PC-3 (cell line): ENCODE results near the gene NTRK2. TPM values are rescaled to one million over a fixed set of nuclear protein-coding genes. Genes with fewer than 3 reads are reported as not detected.

ENCODE experiments used
- ATAC-seq: fragments of 200-7000 bp; cut with Tn5 transposase; 2 replicates; pipeline ENCODE4 v1.9.1; 2020; ENCODE audit warnings: mild to moderate bottlenecking, moderate library complexity
- BruUV-seq: library from RNA; stranded (reverse); fragments of 400-500 nt; replicated peaks from 2 replicates; lab custom pipeline; 2021; lab: Mats Ljungman, UMichigan
- CTCF ChIA-PET: fragments of 300-600 bp; sonication (Branson Sonifier 250); formaldehyde crosslinking; loops from one replicate; lab custom pipeline; 2022; ENCODE audit warnings: antibody characterized with exemption; lab: Charles Lee
- POLR2A ChIA-PET: fragments of 300-600 bp; sonication (Branson Sonifier 250); formaldehyde crosslinking; loops from one replicate; lab custom pipeline; 2022; ENCODE audit warnings: antibody characterized with exemption; ENCODE audit not compliant: unreplicated experiment; lab: Charles Lee
- DNase-seq: peaks from one replicate; pipeline ENCODE4 v3.0.0-alpha.2; 2015
- H2AFZ ChIP-seq: fragments of 300-600 bp; sonication (generic); 2 replicates; pipeline ENCODE4 v1.6.0; 2016; ENCODE audit warnings: antibody characterized with exemption, low read length
- H3F3A ChIP-seq: fragments of 300-600 bp; sonication (generic); one replicate; pipeline ENCODE4 v1.6.0; 2017; ENCODE audit warnings: antibody characterized with exemption, low read length, control low read depth, mild to moderate bottlenecking; ENCODE audit not compliant: unreplicated experiment
- H3K27ac ChIP-seq: fragments of 300-600 bp; sonication (generic); 2 replicates; pipeline ENCODE4 v1.5.1; 2016; ENCODE audit warnings: mild to moderate bottlenecking, low read length
- H3K27me3 ChIP-seq: fragments of 300-600 bp; sonication (generic); 2 replicates; pipeline ENCODE4 v1.6.1; 2016; ENCODE audit warnings: low read length, mixed read lengths
- H3K36me3 ChIP-seq: fragments of 300-600 bp; sonication (generic); 2 replicates; pipeline ENCODE4 v1.6.1; 2016; ENCODE audit warnings: low read depth, mixed run types, low read length, mixed read lengths
- H3K4me1 ChIP-seq: fragments of 300-600 bp; sonication (generic); 2 replicates; pipeline ENCODE4 v1.5.1; 2016; ENCODE audit warnings: low read length; ENCODE audit not compliant: insufficient read depth
- H3K4me2 ChIP-seq: fragments of 300-600 bp; sonication (generic); 2 replicates; pipeline ENCODE4 v1.6.0; 2016; ENCODE audit warnings: low read length
- H3K4me3 ChIP-seq: fragments of 300-600 bp; sonication (generic); 2 replicates; pipeline ENCODE4 v1.5.1; 2016; ENCODE audit warnings: mild to moderate bottlenecking, low read length, mixed read lengths
- H3K79me2 ChIP-seq: fragments of 300-600 bp; sonication (generic); 2 replicates; pipeline ENCODE4 v1.6.1; 2017; ENCODE audit warnings: low read length, mixed read lengths
- H3K9ac ChIP-seq: fragments of 300-600 bp; sonication (generic); 2 replicates; pipeline ENCODE4 v1.6.0; 2016; ENCODE audit warnings: mild to moderate bottlenecking, low read length
- H3K9me2 ChIP-seq: fragments of 300-600 bp; sonication (generic); replicated peaks from 2 replicates; pipeline ENCODE4 v1.6.1; 2016; ENCODE audit warnings: mixed run types, low read length, mixed read lengths
- H3K9me3 ChIP-seq: fragments of 300-600 bp; sonication (generic); 2 replicates; pipeline ENCODE4 v1.6.1; 2016; ENCODE audit warnings: low read length, mixed read lengths
- H4K20me1 ChIP-seq: fragments of 300-600 bp; sonication (generic); 2 replicates; pipeline ENCODE4 v1.6.1; 2016; ENCODE audit warnings: low read length, mixed read lengths
- EZH2 ChIP-seq: fragments of 300-600 bp; sonication (generic); IDR thresholded peaks from one replicate; pipeline ENCODE4 v1.6.1; 2017; ENCODE audit warnings: antibody characterized with exemption, mild to moderate bottlenecking, low read length; ENCODE audit not compliant: unreplicated experiment
- EZH2phosphoT487 ChIP-seq: fragments of 300-600 bp; sonication (generic); IDR thresholded peaks from 2 replicates; pipeline ENCODE4 v1.6.1; 2018; ENCODE audit warnings: mild to moderate bottlenecking, antibody characterized with exemption, low read length, borderline replicate concordance
- intact Hi-C: fragments of 100-400 bp; cut with micrococcal nuclease; formaldehyde crosslinking; loops from 2 replicates; pipeline ENCODE4 v1.9.0; 2023
- total RNA-seq: library from RNA; depleted of rRNA; stranded (reverse); fragments of >200 nt; gene quantifications from 2 replicates; pipeline ENCODE4 v1.2.3, GENCODE V29; 2014
- TF ChIP-seq, protein P1 (sequence below): fragments of 300-600 bp; sonication (generic); conservative IDR thresholded peaks from 2 replicates; pipeline ENCODE4 v1.5.1; 2017; ENCODE audit warnings: antibody characterized with exemption, low read depth, mild to moderate bottlenecking, low read length

Gene NTRK2
- total RNA-seq, 1 experiment from 2014 or later: not detected

DNA sequence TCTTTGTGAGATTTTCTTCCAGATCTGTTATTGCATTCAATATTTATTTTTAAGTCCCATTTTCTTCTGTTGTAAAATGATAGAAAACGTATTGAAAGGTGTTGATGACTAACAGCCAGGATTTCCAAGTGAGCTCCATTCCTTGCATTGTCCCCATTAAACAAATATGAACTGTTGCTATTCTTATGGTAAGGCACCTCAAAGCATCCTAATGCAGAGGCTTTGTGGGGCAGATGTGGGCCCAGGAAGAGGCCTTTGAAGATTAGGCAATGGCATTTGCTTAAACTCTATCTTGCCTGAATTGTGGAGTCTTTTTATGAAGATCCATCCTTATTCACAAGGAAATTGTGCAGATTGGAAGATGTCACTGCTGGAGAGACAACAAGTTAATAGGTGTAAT lies 38.9 kb downstream of the NTRK2 start:
- ChIA-PET POLR2A (no interaction called here), CTCF (no interaction called here)
- ATAC-seq (no peak), DNase-seq (no peak)
- TF ChIP-seq EZH2: no peak
- Histone ChIP-seq H3K4me2 (no peak overlapping the region), H4K20me1 (no peaks in the 10 kb centered on the region), H3K9ac (no peak overlapping the region), H3K4me1 (peaks cover 19% of the 10 kb centered on the region), H3K27ac (no peak overlapping the region), H3K36me3 (no peaks in the 10 kb centered on the region), H3K9me3 (no peaks in the 10 kb centered on the region), H2AFZ (no peak overlapping the region), H3K27me3 (no peaks in the 10 kb centered on the region), H3F3A (no peaks in the 10 kb centered on the region), H3K79me2 (no peaks in the 10 kb centered on the region), H3K9me2 (no peaks in the 10 kb centered on the region), H3K4me3 (no peak overlapping the region)
- BruUV-seq: no TSS peak
- intact Hi-C loops: no loop called here

DNA sequence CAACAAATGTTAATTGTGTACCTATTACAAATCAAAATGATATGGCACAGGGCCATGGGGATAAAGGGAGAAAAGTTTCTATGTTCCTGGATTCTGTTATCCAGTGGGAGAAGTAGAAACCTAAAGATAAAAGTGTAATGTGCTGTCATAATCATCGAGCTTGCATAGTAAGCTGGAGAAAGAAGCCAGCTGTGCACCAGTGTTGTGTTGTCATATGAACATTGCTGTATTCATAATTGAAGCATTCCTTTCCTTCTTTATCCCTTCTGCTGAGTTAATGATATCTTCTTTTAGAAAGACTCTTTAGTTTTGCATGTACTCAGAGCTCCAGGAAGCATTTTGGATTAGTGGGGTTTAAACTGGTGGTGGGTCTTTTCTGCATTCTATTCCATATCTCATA lies 39.5 kb downstream of the NTRK2 start:
- Histone ChIP-seq H2AFZ (no peak overlapping the region), H3K79me2 (no peaks in the 10 kb centered on the region), H4K20me1 (no peaks in the 10 kb centered on the region), H3K9me2 (no peaks in the 10 kb centered on the region), H3K4me1 (peaks cover 19% of the 10 kb centered on the region), H3K27me3 (no peaks in the 10 kb centered on the region), H3K27ac (no peak overlapping the region), H3F3A (no peaks in the 10 kb centered on the region), H3K9ac (no peak overlapping the region), H3K4me3 (no peak overlapping the region), H3K9me3 (no peaks in the 10 kb centered on the region), H3K36me3 (no peaks in the 10 kb centered on the region), H3K4me2 (no peak overlapping the region)
- DNase-seq (no peak), ATAC-seq (no peak)
- no peak for TF ChIP-seq EZH2
- TF ChIP-seq, protein P1, sequence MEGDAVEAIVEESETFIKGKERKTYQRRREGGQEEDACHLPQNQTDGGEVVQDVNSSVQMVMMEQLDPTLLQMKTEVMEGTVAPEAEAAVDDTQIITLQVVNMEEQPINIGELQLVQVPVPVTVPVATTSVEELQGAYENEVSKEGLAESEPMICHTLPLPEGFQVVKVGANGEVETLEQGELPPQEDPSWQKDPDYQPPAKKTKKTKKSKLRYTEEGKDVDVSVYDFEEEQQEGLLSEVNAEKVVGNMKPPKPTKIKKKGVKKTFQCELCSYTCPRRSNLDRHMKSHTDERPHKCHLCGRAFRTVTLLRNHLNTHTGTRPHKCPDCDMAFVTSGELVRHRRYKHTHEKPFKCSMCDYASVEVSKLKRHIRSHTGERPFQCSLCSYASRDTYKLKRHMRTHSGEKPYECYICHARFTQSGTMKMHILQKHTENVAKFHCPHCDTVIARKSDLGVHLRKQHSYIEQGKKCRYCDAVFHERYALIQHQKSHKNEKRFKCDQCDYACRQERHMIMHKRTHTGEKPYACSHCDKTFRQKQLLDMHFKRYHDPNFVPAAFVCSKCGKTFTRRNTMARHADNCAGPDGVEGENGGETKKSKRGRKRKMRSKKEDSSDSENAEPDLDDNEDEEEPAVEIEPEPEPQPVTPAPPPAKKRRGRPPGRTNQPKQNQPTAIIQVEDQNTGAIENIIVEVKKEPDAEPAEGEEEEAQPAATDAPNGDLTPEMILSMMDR: no peak
- TF ChIP-seq EZH2phosphoT487: no peak
- intact Hi-C loops: no loop called here
- ChIA-PET CTCF (no interaction called here), POLR2A (no interaction called here)
- no TSS peak for BruUV-seq

DNA sequence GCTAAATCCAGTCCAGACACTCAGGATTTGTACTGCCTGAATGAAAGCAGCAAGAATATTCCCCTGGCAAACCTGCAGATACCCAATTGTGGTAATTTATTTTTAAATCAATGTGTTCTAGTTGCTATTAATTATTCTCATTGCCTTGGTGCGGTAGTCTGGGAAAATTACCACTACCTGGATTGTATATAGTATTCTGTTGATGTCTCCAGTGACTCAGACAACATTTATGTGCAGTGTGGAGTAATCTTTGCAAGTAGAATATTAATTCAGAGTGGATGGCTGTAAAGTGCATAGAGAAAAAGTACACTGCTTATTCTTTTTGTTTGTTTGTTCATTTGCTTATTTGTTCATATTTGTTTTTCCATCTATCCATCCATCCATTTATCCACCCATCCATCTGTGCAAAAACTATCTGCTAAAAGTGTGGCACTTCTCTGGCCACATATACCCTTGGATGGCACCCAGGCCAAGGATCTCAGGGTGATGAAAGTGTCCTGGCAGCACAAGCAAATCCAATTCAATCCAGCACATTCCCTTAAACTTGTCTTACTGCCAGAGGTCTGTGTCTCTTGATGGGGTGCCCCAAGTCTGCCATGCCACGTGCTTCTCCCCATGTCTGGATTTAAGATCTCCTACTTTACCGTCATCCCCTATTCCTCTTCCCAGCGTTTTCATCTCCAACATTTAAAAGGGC lies 41.3 kb downstream of the NTRK2 start:
- Histone ChIP-seq H3K4me2 (0 out of 2 replicates have a peak overlapping the region, but pooled peaks have one; percentile 62), H3K27me3 (no peaks in the 10 kb centered on the region), H3K9me2 (no peaks in the 10 kb centered on the region), H3K27ac (peak overlapping the region; percentile 55), H3K9me3 (no peaks in the 10 kb centered on the region), H3K4me1 (peaks cover 19% of the 10 kb centered on the region), H4K20me1 (no peaks in the 10 kb centered on the region), H3K36me3 (no peaks in the 10 kb centered on the region), H2AFZ (no peak overlapping the region), H3K79me2 (no peaks in the 10 kb centered on the region), H3K9ac (no peak overlapping the region), H3F3A (no peaks in the 10 kb centered on the region), H3K4me3 (no peak overlapping the region)
- ChIA-PET CTCF (no interaction called here), POLR2A (no interaction called here)
- no TSS peak for BruUV-seq
- intact Hi-C loops: no loop called here
- ATAC-seq (no peak), DNase-seq (no peak)
- no peak for TF ChIP-seq EZH2
- TF ChIP-seq, protein P1: no peak
- TF ChIP-seq EZH2phosphoT487: no peak
